SU-DHL-6 (cell line): ENCODE measurements around the gene MEMO1.

ENCODE experiments used
- H2AFZ ChIP-seq: fragments of 200-600 bp; sonication (generic); 2 replicates; pipeline ENCODE4 v1.6.1; 2014; ENCODE audit warnings: low read depth, mild to moderate bottlenecking, moderate library complexity, mixed read lengths, antibody characterized with exemption, low read length; ENCODE audit not compliant: severe bottlenecking
- H3F3A ChIP-seq: fragments of 200-600 bp; shearing (Covaris generic); 2 replicates; pipeline ENCODE4 v1.6.0; 2016; ENCODE audit warnings: antibody characterized with exemption, mild to moderate bottlenecking; ENCODE audit not compliant: insufficient read depth
- H3K27ac ChIP-seq: fragments of 200-600 bp; sonication (generic); 2 replicates; pipeline ENCODE4 v1.5.1; 2016; ENCODE audit warnings: low read depth, mild to moderate bottlenecking, low read length, moderate library complexity, mixed read lengths
- H3K27me3 ChIP-seq: fragments of 200-600 bp; sonication (generic), shearing (Covaris generic); 2 replicates; pipeline ENCODE4 v1.6.0; 2014; ENCODE audit warnings: mild to moderate bottlenecking, low read length
- H3K36me3 ChIP-seq: fragments of 200-600 bp; sonication (generic); 2 replicates; pipeline ENCODE4 v1.6.1; 2014; ENCODE audit warnings: mild to moderate bottlenecking, low read length, mixed read lengths
- H3K4me2 ChIP-seq: fragments of 300-600, 200-600 bp; shearing (Covaris generic), sonication (generic); 2 replicates; pipeline ENCODE4 v1.6.0; 2014; ENCODE audit warnings: low read length, low read depth, mild to moderate bottlenecking; ENCODE audit not compliant: poor library complexity, severe bottlenecking
- H3K4me3 ChIP-seq: fragments of 200-600 bp; sonication (generic); 2 replicates; pipeline ENCODE4 v1.5.1; 2014; ENCODE audit warnings: antibody characterized with exemption, low read length, mild to moderate bottlenecking, mixed read lengths; ENCODE audit not compliant: insufficient read depth, poor library complexity, severe bottlenecking
- H3K79me2 ChIP-seq: fragments of 200-600 bp; sonication (generic); 2 replicates; pipeline ENCODE4 v1.6.1; 2014; ENCODE audit warnings: mild to moderate bottlenecking, low read length, moderate library complexity; ENCODE audit not compliant: insufficient read depth
- H3K9ac ChIP-seq: fragments of 200-600 bp; sonication (generic); 2 replicates; pipeline ENCODE4 v1.7.0; 2014; ENCODE audit warnings: mild to moderate bottlenecking, low read length
- H3K9me2 ChIP-seq: fragments of 200-600 bp; sonication (generic); replicated peaks from 2 replicates; pipeline ENCODE4 v1.6.1; 2014; ENCODE audit warnings: low read length; ENCODE audit not compliant: insufficient read depth
- H3K9me3 ChIP-seq: fragments of 200-600 bp; sonication (generic); 2 replicates; pipeline ENCODE4 v1.6.1; 2014; ENCODE audit warnings: low read length, mixed read lengths; ENCODE audit not compliant: insufficient read depth
- H4K20me1 ChIP-seq: fragments of 200-600 bp; sonication (generic); 2 replicates; pipeline ENCODE4 v1.6.1; 2014; ENCODE audit warnings: low read depth, mild to moderate bottlenecking, antibody characterized with exemption, low read length, moderate library complexity, mixed read lengths
- CTCF ChIP-seq: fragments of 200-600 bp; sonication (generic); IDR thresholded peaks from one replicate; pipeline ENCODE4 v1.5.1; 2017; ENCODE audit warnings: antibody characterized with exemption, mild to moderate bottlenecking, low read length, moderate library complexity; ENCODE audit not compliant: insufficient read depth, poor library complexity, severe bottlenecking
- EZH2phosphoT487 ChIP-seq: fragments of 200-600 bp; sonication (generic), shearing (Covaris generic); conservative IDR thresholded peaks from 2 replicates; pipeline ENCODE4 v1.6.1; 2018; ENCODE audit warnings: mild to moderate bottlenecking, antibody characterized with exemption, low read length, moderate library complexity, mixed read lengths

Gene MEMO1

DNA sequence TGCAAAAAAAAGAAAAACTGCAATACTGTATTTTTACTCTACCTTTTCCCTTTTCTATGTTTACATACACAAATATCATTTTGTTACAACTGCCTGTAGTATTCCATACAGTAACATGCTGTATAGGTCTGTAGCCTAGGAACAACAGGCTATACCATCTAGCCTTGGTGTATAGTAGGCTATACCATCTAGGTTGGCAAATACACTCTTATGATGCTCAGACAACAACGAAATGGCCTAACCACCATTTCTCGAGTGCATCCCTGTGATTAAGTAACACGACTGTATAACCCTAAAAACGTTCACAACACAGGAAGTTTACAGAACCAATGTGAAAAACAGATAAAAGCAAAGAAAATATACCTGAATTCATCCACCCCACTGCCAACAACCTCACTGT, 64.0 kb downstream of the MEMO1 start:
- Histone ChIP-seq H3K27ac (no peak overlapping the region), H3F3A (no peaks in the 10 kb centered on the region), H3K36me3 (no peaks in the 10 kb centered on the region), H3K79me2 (peaks cover 88% of the 10 kb centered on the region), H3K9me2 (no peaks in the 10 kb centered on the region), H3K4me2 (no peak overlapping the region), H3K9me3 (no peaks in the 10 kb centered on the region), H3K27me3 (no peaks in the 10 kb centered on the region), H2AFZ (no peak overlapping the region), H3K4me3 (no peak overlapping the region), H4K20me1 (peaks cover 11% of the 10 kb centered on the region), H3K9ac (no peak overlapping the region)
- no peak for TF ChIP-seq CTCF
- no peak for TF ChIP-seq EZH2phosphoT487

- Histone ChIP-seq H3K9me2 (no peaks in the 10 kb centered on the region), H3K9ac (no peak overlapping the region), H3K9me3 (no peaks in the 10 kb centered on the region), H3F3A (no peaks in the 10 kb centered on the region), H3K36me3 (no peaks in the 10 kb centered on the region), H3K27ac (no peak overlapping the region), H4K20me1 (peaks cover 11% of the 10 kb centered on the region), H3K4me3 (no peak overlapping the region), H2AFZ (no peak overlapping the region), H3K79me2 (peaks cover 89% of the 10 kb centered on the region), H3K4me2 (no peak overlapping the region), H3K27me3 (no peaks in the 10 kb centered on the region)
- TF ChIP-seq CTCF (no peak), EZH2phosphoT487 (no peak)
These were observed 65.3 kb downstream of the MEMO1 start for GRCh38 chr2:31945572-31945935.

DNA sequence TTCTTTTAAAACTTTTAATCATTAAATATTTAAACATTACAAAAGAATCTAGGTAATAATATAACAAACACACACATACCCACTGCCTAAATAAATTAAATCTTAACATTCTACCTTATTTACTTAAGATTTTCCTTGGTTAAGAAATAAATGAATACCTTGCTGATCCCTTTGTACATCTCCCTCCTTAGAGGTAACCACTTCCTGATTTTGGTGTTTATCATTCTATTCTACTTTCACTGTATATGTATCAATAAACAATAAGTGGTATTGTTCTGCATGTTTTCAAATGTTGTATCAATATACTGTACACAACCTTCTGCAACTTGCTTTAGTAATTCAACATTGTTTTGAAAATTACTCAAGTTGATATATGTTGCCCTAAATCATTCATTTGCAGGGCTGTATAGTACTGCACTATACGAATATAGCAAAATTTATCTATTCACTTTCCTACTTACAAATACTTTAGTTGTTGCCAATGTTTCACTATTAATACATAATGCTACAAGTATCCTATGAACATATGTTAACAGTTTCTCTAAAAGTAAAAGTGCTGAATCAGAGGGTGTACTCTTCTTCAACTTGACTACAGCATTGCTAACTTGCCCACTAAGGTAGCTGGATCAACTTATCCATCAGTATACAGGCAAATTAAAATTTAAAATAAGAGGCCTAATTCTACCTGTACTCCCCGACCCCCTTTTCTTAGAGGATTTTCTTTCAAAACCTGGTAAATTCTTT, 65.8 kb downstream of the MEMO1 start:
- peaks cover 89% of the 10 kb centered on the region for H3K79me2 ChIP-seq
- no peak overlapping the region for H3K4me3 ChIP-seq
- no peak overlapping the region for H3K27ac ChIP-seq
- H3K9me2 ChIP-seq, result no peaks in the 10 kb centered on the region
- no peak for TF ChIP-seq CTCF
- no peak for TF ChIP-seq EZH2phosphoT487
- H3K4me2 ChIP-seq, result no peak overlapping the region
- H3K9me3 ChIP-seq, result no peaks in the 10 kb centered on the region
- no peak overlapping the region for H3K9ac ChIP-seq
- H4K20me1 ChIP-seq, result peaks cover 11% of the 10 kb centered on the region
- H3K36me3 ChIP-seq, result no peaks in the 10 kb centered on the region
- H3F3A ChIP-seq, result no peaks in the 10 kb centered on the region
- H2AFZ ChIP-seq, result no peak overlapping the region
- no peaks in the 10 kb centered on the region for H3K27me3 ChIP-seq
